Trophoblast cell (in vitro differentiated cells and primary cell): ENCODE results near the gene FSTL4.

ENCODE experiments used
- DNase-seq, 2 donors: peaks; one replicate each; pipeline ENCODE4 v3.0.0-alpha.2; 2016
- H2AFZ ChIP-seq: 2 replicates; pipeline ENCODE4 v1.6.1; 2013; ENCODE audit warnings: low read length, moderate library complexity, mild to moderate bottlenecking; ENCODE audit not compliant: insufficient read depth, poor library complexity
- H2AK5ac ChIP-seq: 2 replicates; pipeline ENCODE4 v1.6.1; 2013; ENCODE audit warnings: mild to moderate bottlenecking, low read length
- H2BK120ac ChIP-seq: 2 replicates; pipeline ENCODE4 v1.6.1; 2013; ENCODE audit warnings: low read length, mild to moderate bottlenecking, moderate library complexity; ENCODE audit not compliant: insufficient read depth, poor library complexity
- H2BK12ac ChIP-seq: 2 replicates; pipeline ENCODE4 v1.6.1; 2013; ENCODE audit warnings: mild to moderate bottlenecking, low read length, moderate library complexity
- H2BK5ac ChIP-seq: 2 replicates; pipeline ENCODE4 v1.6.1; 2013; ENCODE audit warnings: low read length, low read depth, moderate library complexity, mild to moderate bottlenecking; ENCODE audit not compliant: poor library complexity
- H3K14ac ChIP-seq: 2 replicates; pipeline ENCODE4 v1.6.1; 2013; ENCODE audit warnings: mild to moderate bottlenecking, low read length
- H3K18ac ChIP-seq: 2 replicates; pipeline ENCODE4 v1.6.1; 2013; ENCODE audit warnings: mild to moderate bottlenecking, low read length
- H3K23ac ChIP-seq: 2 replicates; pipeline ENCODE4 v1.6.1; 2013; ENCODE audit warnings: low read length
- H3K27ac ChIP-seq: 2 replicates; pipeline ENCODE4 v1.5.1; 2013; ENCODE audit warnings: low read depth, mild to moderate bottlenecking, inconsistent platforms, low read length, moderate library complexity
- H3K27me3 ChIP-seq: 2 replicates; pipeline ENCODE4 v1.6.1; 2013; ENCODE audit warnings: inconsistent platforms, mild to moderate bottlenecking, low read length, moderate library complexity; ENCODE audit not compliant: insufficient read depth
- H3K36me3 ChIP-seq, 2 experiments: 1 replicate in 1 of 2; 2 replicates in 1 of 2; pipeline ENCODE4 v1.6.1; 2013; ENCODE audit warnings: low read length in 2 of 2, mild to moderate bottlenecking in 2 of 2, moderate library complexity in 1 of 2; ENCODE audit not compliant: insufficient read depth in 2 of 2, control insufficient read depth in 1 of 2
- H3K4ac ChIP-seq: 2 replicates; pipeline ENCODE4 v1.6.1; 2013; ENCODE audit warnings: low read depth, mild to moderate bottlenecking, low read length, moderate library complexity
- H3K4me1 ChIP-seq, 2 experiments: 1 replicate in 1 of 2; 2 replicates in 1 of 2; pipeline ENCODE4 v1.6.1; 2013; ENCODE audit warnings: low read length in 2 of 2, mild to moderate bottlenecking in 2 of 2, moderate library complexity in 1 of 2; ENCODE audit not compliant: insufficient read depth in 2 of 2, control insufficient read depth in 1 of 2
- H3K4me2 ChIP-seq: 2 replicates; pipeline ENCODE4 v1.6.1; 2013; ENCODE audit warnings: inconsistent platforms, mild to moderate bottlenecking, low read length, moderate library complexity
- H3K4me3 ChIP-seq: 2 replicates; pipeline ENCODE4 v1.5.1; 2013; ENCODE audit warnings: mild to moderate bottlenecking, low read depth, low read length, inconsistent platforms
- H3K79me1 ChIP-seq: one replicate; pipeline ENCODE4 v1.6.1; 2013; ENCODE audit warnings: low read length
- H3K79me2 ChIP-seq: 2 replicates; pipeline ENCODE4 v1.6.1; 2013; ENCODE audit warnings: low read length, mild to moderate bottlenecking; ENCODE audit not compliant: control insufficient read depth, insufficient read depth, poor library complexity
- H3K9ac ChIP-seq: 2 replicates; pipeline ENCODE4 v1.6.1; 2013; ENCODE audit warnings: mild to moderate bottlenecking, low read length
- H3K9me3 ChIP-seq: 2 replicates; pipeline ENCODE4 v1.6.1; 2013; ENCODE audit warnings: low read depth, mild to moderate bottlenecking, control low read depth, inconsistent platforms, low read length; ENCODE audit not compliant: insufficient read depth
- H4K12ac ChIP-seq: 2 replicates; pipeline ENCODE4 v1.6.1; 2013; ENCODE audit warnings: low read depth, mild to moderate bottlenecking, low read length, moderate library complexity
- H4K8ac ChIP-seq: 2 replicates; pipeline ENCODE4 v1.6.1; 2013; ENCODE audit warnings: low read depth, mild to moderate bottlenecking, low read length, moderate library complexity
- H4K91ac ChIP-seq: one replicate; pipeline ENCODE4 v1.6.1; 2013; ENCODE audit warnings: low read depth, mild to moderate bottlenecking, low read length, moderate library complexity
- WGBS: extraction: QIAGEN DNeasy Blood & Tissue Kit; methylation state at CpG from one replicate; pipeline ENCODE4 v1.1.7; 2013; ENCODE audit warnings: missing lambda C conversion rate; ENCODE audit not compliant: insufficient read length, insufficient coverage; ENCODE audit errors: extremely low coverage; 5-methylcytosine and 5-hydroxymethylcytosine counted together

Gene FSTL4

DNA sequence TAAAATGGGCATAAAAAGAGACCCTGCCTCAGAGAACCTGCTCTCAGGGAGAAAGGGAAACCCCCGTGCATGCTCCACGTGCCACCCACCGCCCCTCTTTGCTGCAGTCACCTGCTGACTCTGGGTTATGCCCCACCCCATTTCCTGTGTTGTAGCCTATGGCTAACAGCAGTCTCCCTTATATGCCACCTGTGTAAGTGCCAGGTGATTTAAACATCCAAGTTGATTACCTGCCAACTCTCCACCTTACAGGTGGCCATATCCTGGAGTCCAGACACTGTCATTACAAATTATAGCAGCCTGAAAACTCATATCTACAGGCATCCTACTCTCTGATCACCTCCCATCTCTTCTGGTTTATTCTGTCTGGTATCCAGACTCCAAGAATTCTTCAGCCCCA lies 318.0 kb downstream of the FSTL4 start:
- H3K14ac ChIP-seq, result no peak overlapping the region
- no peak overlapping the region for H2BK120ac ChIP-seq
- no peaks in the 10 kb centered on the region for H3K79me2 ChIP-seq
- H2AFZ ChIP-seq, result no peak overlapping the region
- no peak overlapping the region for H3K27ac ChIP-seq
- H3K9ac ChIP-seq, result no peak overlapping the region
- no peaks in the 10 kb centered on the region for H3K4me1 ChIP-seq
- H3K79me1 ChIP-seq, result no peaks in the 10 kb centered on the region
- H3K9me3 ChIP-seq, result peaks cover 3% of the 10 kb centered on the region
- no peak overlapping the region for H3K23ac ChIP-seq
- H3K4ac ChIP-seq, result no peak overlapping the region
- no peak overlapping the region for H4K8ac ChIP-seq
- no peak for DNase-seq
- H3K27me3 ChIP-seq, result no peaks in the 10 kb centered on the region
- no CpG with 5 or more reads among the region's 3 CpGs for WGBS
- H2AK5ac ChIP-seq, result no peak overlapping the region
- no peak overlapping the region for H3K4me2 ChIP-seq
- H3K4me3 ChIP-seq, result no peak overlapping the region
- no peak overlapping the region for H4K12ac ChIP-seq
- no peak overlapping the region for H3K18ac ChIP-seq
- no peak overlapping the region for H4K91ac ChIP-seq
- no peak overlapping the region for H2BK12ac ChIP-seq
- no peaks in the 10 kb centered on the region for H3K36me3 ChIP-seq
- H2BK5ac ChIP-seq, result no peak overlapping the region

DNA sequence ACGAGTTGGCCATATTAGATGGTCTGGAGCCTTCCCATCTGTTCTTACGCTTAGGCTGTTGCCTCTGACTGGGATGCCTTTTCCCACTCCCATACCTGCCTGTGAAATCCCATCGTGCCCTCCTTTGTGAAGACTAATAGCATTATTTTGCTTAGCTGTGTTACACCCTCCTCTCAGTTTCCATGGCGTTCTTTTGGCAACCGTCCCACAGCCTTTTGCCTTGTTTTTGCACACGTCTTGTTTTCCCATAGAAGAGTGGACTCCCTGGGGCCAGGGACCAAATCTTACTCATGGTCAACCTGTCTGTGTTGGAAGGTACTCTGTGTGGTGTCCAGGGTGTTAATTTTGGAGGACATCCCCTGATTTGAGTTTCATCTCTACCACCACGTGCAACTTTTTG lies 318.4 kb downstream of the FSTL4 start:
- no peak overlapping the region for H3K4me2 ChIP-seq
- H3K14ac ChIP-seq, result no peak overlapping the region
- no peak overlapping the region for H4K91ac ChIP-seq
- no peak overlapping the region for H4K8ac ChIP-seq
- no peak overlapping the region for H3K4me3 ChIP-seq
- no peaks in the 10 kb centered on the region for H3K79me2 ChIP-seq
- no peak overlapping the region for H3K4ac ChIP-seq
- no peak overlapping the region for H2BK120ac ChIP-seq
- H3K9me3 ChIP-seq, result peaks cover 3% of the 10 kb centered on the region
- H3K79me1 ChIP-seq, result no peaks in the 10 kb centered on the region
- no peak overlapping the region for H2AFZ ChIP-seq
- WGBS, result no CpG with 5 or more reads among the region's 7 CpGs
- no peak for DNase-seq
- no peak overlapping the region for H2BK12ac ChIP-seq
- no peak overlapping the region for H3K23ac ChIP-seq
- no peaks in the 10 kb centered on the region for H3K4me1 ChIP-seq
- no peaks in the 10 kb centered on the region for H3K27me3 ChIP-seq
- H3K9ac ChIP-seq, result no peak overlapping the region
- no peak overlapping the region for H2BK5ac ChIP-seq
- H3K27ac ChIP-seq, result no peak overlapping the region
- H3K36me3 ChIP-seq, result no peaks in the 10 kb centered on the region
- H2AK5ac ChIP-seq, result no peak overlapping the region
- H3K18ac ChIP-seq, result no peak overlapping the region
- H4K12ac ChIP-seq, result no peak overlapping the region

DNA sequence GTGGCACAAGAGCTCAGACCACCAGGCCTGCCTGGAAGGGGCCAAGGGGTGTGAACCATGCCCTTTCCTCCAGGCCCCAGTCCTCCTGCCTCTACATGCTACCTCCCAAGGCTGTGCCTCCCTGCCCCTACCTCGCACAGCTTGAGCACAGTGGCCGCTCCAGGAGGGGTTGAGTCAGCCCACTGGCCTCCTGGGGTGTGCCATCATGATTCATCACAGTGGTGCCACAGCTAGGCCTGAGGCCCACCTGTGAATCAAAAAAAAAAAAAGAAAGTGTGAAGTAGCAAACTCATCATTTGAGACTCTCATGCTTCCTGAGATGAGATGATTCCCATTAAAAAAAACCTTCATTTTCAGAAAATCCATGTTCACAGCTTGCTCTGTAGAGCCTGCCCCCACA lies 320.0 kb downstream of the FSTL4 start:
- Histone ChIP-seq H3K4me3 (no peak overlapping the region), H2BK5ac (no peak overlapping the region), H2AK5ac (no peak overlapping the region), H3K27ac (no peak overlapping the region), H3K23ac (no peak overlapping the region), H2BK12ac (no peak overlapping the region), H3K9ac (no peak overlapping the region), H3K14ac (no peak overlapping the region), H4K91ac (no peak overlapping the region), H4K12ac (no peak overlapping the region), H3K79me2 (no peaks in the 10 kb centered on the region), H3K4me1 (no peaks in the 10 kb centered on the region), H3K27me3 (no peaks in the 10 kb centered on the region), H3K18ac (no peak overlapping the region), H2BK120ac (no peak overlapping the region), H4K8ac (no peak overlapping the region), H3K79me1 (no peaks in the 10 kb centered on the region), H3K9me3 (peaks cover 3% of the 10 kb centered on the region), H3K36me3 (no peaks in the 10 kb centered on the region), H3K4me2 (no peak overlapping the region), H3K4ac (no peak overlapping the region), H2AFZ (no peak overlapping the region)
- DNase-seq, result no peak
- no CpG with 5 or more reads among the region's 2 CpGs for WGBS

DNA sequence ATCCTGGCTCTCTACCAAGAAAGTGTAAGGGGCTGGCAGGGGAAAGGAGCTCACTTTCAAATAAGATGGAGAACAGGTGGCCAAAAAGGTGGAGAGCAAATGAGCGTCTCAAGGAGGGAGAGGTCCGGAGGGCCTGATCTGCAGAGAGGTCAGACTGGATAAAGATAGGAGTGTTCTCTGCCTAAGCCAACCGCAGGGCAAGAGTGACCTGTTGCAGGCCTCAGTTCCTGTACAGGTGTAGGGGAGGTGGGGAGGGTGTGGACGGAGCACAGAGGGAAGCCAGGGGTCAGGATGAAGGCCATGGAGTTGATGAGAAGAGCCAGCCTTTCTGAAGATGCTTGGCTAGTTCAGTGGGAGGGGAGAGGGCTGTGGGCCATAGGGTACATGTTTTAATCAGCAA lies 320.8 kb downstream of the FSTL4 start:
- H3K79me2 ChIP-seq, result no peaks in the 10 kb centered on the region
- no peak overlapping the region for H2BK5ac ChIP-seq
- H3K23ac ChIP-seq, result no peak overlapping the region
- H3K18ac ChIP-seq, result no peak overlapping the region
- no peak overlapping the region for H3K4ac ChIP-seq
- no peaks in the 10 kb centered on the region for H3K27me3 ChIP-seq
- no peak overlapping the region for H4K12ac ChIP-seq
- no peak overlapping the region for H3K14ac ChIP-seq
- no peak for DNase-seq
- no peak overlapping the region for H4K8ac ChIP-seq
- H2BK12ac ChIP-seq, result no peak overlapping the region
- H3K36me3 ChIP-seq, result no peaks in the 10 kb centered on the region
- H3K4me3 ChIP-seq, result no peak overlapping the region
- H2AFZ ChIP-seq, result no peak overlapping the region
- no CpG with 5 or more reads among the region's 4 CpGs for WGBS
- no peak overlapping the region for H3K4me2 ChIP-seq
- no peak overlapping the region for H3K27ac ChIP-seq
- H4K91ac ChIP-seq, result no peak overlapping the region
- H3K4me1 ChIP-seq, result no peaks in the 10 kb centered on the region
- no peak overlapping the region for H3K9ac ChIP-seq
- H2AK5ac ChIP-seq, result no peak overlapping the region
- H2BK120ac ChIP-seq, result no peak overlapping the region
- H3K79me1 ChIP-seq, result no peaks in the 10 kb centered on the region
- peaks cover 3% of the 10 kb centered on the region for H3K9me3 ChIP-seq
